Common myeloid progenitor, CD34-positive (primary cell): ENCODE results near the gene FAM222A.

Experiments
- CTCF ChIA-PET: fragments of 350-600 bp; sonication (Branson Sonifier 250); formaldehyde crosslinking; loops from one replicate; lab custom pipeline; 2021; ENCODE audit warnings: antibody characterized with exemption; lab: Charles Lee
- POLR2A ChIA-PET: fragments of 350-600 bp; sonication (Branson Sonifier 250); formaldehyde crosslinking; loops from one replicate; lab custom pipeline; 2021; ENCODE audit warnings: antibody characterized with exemption; lab: Charles Lee
- DNase-seq, 3 donors: peaks; one replicate each; pipeline versions ENCODE4 v3.0.0 to v3.0.0-alpha.2; 2013
- H3K27ac ChIP-seq, 2 experiments: 1 replicate in 1 of 2; 2 replicates in 1 of 2; pipeline ENCODE4 v1.7.0; 2013; ENCODE audit warnings: inconsistent platforms in 2 of 2, low read length in 2 of 2, mild to moderate bottlenecking in 2 of 2, low read depth in 1 of 2, moderate library complexity in 1 of 2; ENCODE audit not compliant: severe bottlenecking in 2 of 2, insufficient read depth in 1 of 2, poor library complexity in 1 of 2
- H3K27me3 ChIP-seq, 5 experiments: replicated peaks in 2 of 5; 1 replicate in 3 of 5; 2 replicates in 2 of 5; pipeline versions ENCODE4 v1.6.1 to v1.7.0; 2013; ENCODE audit warnings: low read length in 4 of 5, mild to moderate bottlenecking in 2 of 5, moderate library complexity in 2 of 5, inconsistent platforms in 1 of 5; ENCODE audit not compliant: insufficient read depth in 5 of 5, control insufficient read depth in 4 of 5
- H3K36me3 ChIP-seq, 4 experiments: 1 replicate in 2 of 4; 2 replicates in 2 of 4; pipeline versions ENCODE4 v1.6.1 to v1.7.0; 2013; ENCODE audit warnings: low read length in 3 of 4, control low read depth in 1 of 4, mild to moderate bottlenecking in 1 of 4; ENCODE audit not compliant: control insufficient read depth in 4 of 4, insufficient read depth in 4 of 4
- H3K4me1 ChIP-seq, 4 experiments: 1 replicate in 3 of 4; 2 replicates in 1 of 4; pipeline versions ENCODE4 v1.6.1 to v1.7.1; 2013; ENCODE audit warnings: low read length in 3 of 4, mild to moderate bottlenecking in 3 of 4, control low read depth in 1 of 4, inconsistent platforms in 1 of 4, moderate library complexity in 1 of 4; ENCODE audit not compliant: control insufficient read depth in 4 of 4, insufficient read depth in 4 of 4; ENCODE audit errors: control extremely low read depth in 1 of 4
- H3K4me3 ChIP-seq, 7 experiments: 1 replicate in 4 of 7; 2 replicates in 3 of 7; pipeline versions ENCODE4 v1.5.1 to v1.7.0; 2013; ENCODE audit warnings: mild to moderate bottlenecking in 7 of 7, low read length in 6 of 7, moderate library complexity in 6 of 7, inconsistent platforms in 2 of 7, low read depth in 2 of 7, control low read depth in 1 of 7; ENCODE audit not compliant: insufficient read depth in 4 of 7, control insufficient read depth in 1 of 7; ENCODE audit errors: extremely low read depth in 1 of 7
- H3K9me3 ChIP-seq, 5 experiments: 1 replicate in 4 of 5; 2 replicates in 1 of 5; pipeline versions ENCODE4 v1.6.1 to v1.7.1; 2013; ENCODE audit warnings: low read length in 4 of 5, mild to moderate bottlenecking in 2 of 5, inconsistent platforms in 1 of 5, low read depth in 1 of 5, moderate library complexity in 1 of 5; ENCODE audit not compliant: control insufficient read depth in 4 of 5, insufficient read depth in 2 of 5; ENCODE audit errors: control extremely low read depth in 1 of 5
- WGBS: methylation state at CpG from one replicate; pipeline ENCODE4 v1.1.5; 2013; ENCODE audit not compliant: insufficient coverage; 5-methylcytosine and 5-hydroxymethylcytosine counted together

The FAM222A gene

GRCh38 chr12:109683316-109683715 lies 30.3 kb upstream of the FAM222A start:
- no peak for DNase-seq
- no peaks in the 10 kb centered on the region for H3K36me3 ChIP-seq
- H3K4me1 ChIP-seq, result no peaks in the 10 kb centered on the region
- no peak overlapping the region for H3K4me3 ChIP-seq
- CTCF ChIA-PET, result no interaction called here
- no peaks in the 10 kb centered on the region for H3K9me3 ChIP-seq
- peaks cover 0 to 16% (median 14%) of the 10 kb centered on the region in 5 experiments for H3K27me3 ChIP-seq
- POLR2A ChIA-PET, result no interaction called here
- H3K27ac ChIP-seq, result no peak overlapping the region

GRCh38 chr12:109685574-109686447 lies 27.8 kb upstream of the FAM222A start:
- no peak overlapping the region for H3K27ac ChIP-seq
- H3K27me3 ChIP-seq, result peaks cover 0 to 8% (median 0%) of the 10 kb centered on the region in 5 experiments
- DNase-seq, result peak in 2 of 3 donors; percentile 23 to 46
- no peak overlapping the region for H3K4me3 ChIP-seq
- H3K9me3 ChIP-seq, result no peaks in the 10 kb centered on the region
- ChIA-PET POLR2A (no interaction called here), CTCF (interaction anchor here (2.0 kb wide), 1 partner anchor 7 kb away, joined by 5 read pairs; no protein-coding TSS in a partner anchor)
- WGBS, result 93% methylated on average over 4 of the region's 10 CpGs
- no peaks in the 10 kb centered on the region for H3K36me3 ChIP-seq
- no peaks in the 10 kb centered on the region for H3K4me1 ChIP-seq

GRCh38 chr12:109686523-109686922 lies 27.1 kb upstream of the FAM222A start:
- H3K4me3 ChIP-seq, result no peak overlapping the region
- no peaks in the 10 kb centered on the region for H3K4me1 ChIP-seq
- H3K27me3 ChIP-seq, result peaks cover 0 to 8% (median 0%) of the 10 kb centered on the region in 5 experiments
- H3K27ac ChIP-seq, result no peak overlapping the region
- no peaks in the 10 kb centered on the region for H3K36me3 ChIP-seq
- CTCF ChIA-PET, result no interaction called here
- 93% methylated on average over 6 of the region's 7 CpGs for WGBS
- POLR2A ChIA-PET, result no interaction called here
- no peak for DNase-seq
- no peaks in the 10 kb centered on the region for H3K9me3 ChIP-seq

- WGBS, result 95% methylated on average over 5 of the region's 6 CpGs
- Histone ChIP-seq H3K27ac (no peak overlapping the region), H3K4me1 (no peaks in the 10 kb centered on the region), H3K4me3 (no peak overlapping the region), H3K27me3 (peaks cover 0 to 8% (median 0%) of the 10 kb centered on the region in 5 experiments), H3K36me3 (no peaks in the 10 kb centered on the region), H3K9me3 (no peaks in the 10 kb centered on the region)
- DNase-seq, result no peak
- ChIA-PET CTCF (no interaction called here), POLR2A (no interaction called here)
These were observed 26.4 kb upstream of the FAM222A start for GRCh38 chr12:109687250-109687649.

- WGBS, result 100% methylated on average over 2 of the region's 3 CpGs
- no peak overlapping the region for H3K4me3 ChIP-seq
These were observed 24.2 kb upstream of the FAM222A start for GRCh38 chr12:109689426-109689825.

GRCh38 chr12:109693160-109693559 lies 20.5 kb upstream of the FAM222A start:
- no peak for DNase-seq
- Histone ChIP-seq H3K36me3 (no peaks in the 10 kb centered on the region), H3K27ac (no peak overlapping the region), H3K27me3 (no peaks in the 10 kb centered on the region), H3K4me1 (no peaks in the 10 kb centered on the region), H3K4me3 (no peak overlapping the region), H3K9me3 (no peaks in the 10 kb centered on the region)
- ChIA-PET POLR2A (no interaction called here), CTCF (interaction anchor here (1.7 kb wide), 1 partner anchor 8 kb away, joined by 5 read pairs; no protein-coding TSS in a partner anchor)
- WGBS, result no CpG with 5 or more reads among the region's 1 CpG

More at GRCh38 chr12:109689426-109689825, 24.2 kb upstream of the FAM222A start:
- H3K27ac ChIP-seq, result no peak overlapping the region
- H3K4me1 ChIP-seq, result no peaks in the 10 kb centered on the region
- ChIA-PET POLR2A (no interaction called here), CTCF (no interaction called here)
- peaks cover 0 to 4% (median 0%) of the 10 kb centered on the region in 5 experiments for H3K27me3 ChIP-seq
- no peak for DNase-seq
- H3K36me3 ChIP-seq, result no peaks in the 10 kb centered on the region
- H3K9me3 ChIP-seq, result no peaks in the 10 kb centered on the region
